SU-DHL-6 (cell line): Measurements from ENCODE around the gene FAM200B.
"Not testable (repeated sequence)": the region's sequence is repeated elsewhere in the genome, so short reads cannot be mapped to it uniquely, and the experiment has no call there.

Experiments
- H2AFZ ChIP-seq: fragments of 200-600 bp; sonication (generic); 2 replicates; pipeline ENCODE4 v1.6.1; 2014; ENCODE audit warnings: low read depth, mild to moderate bottlenecking, moderate library complexity, mixed read lengths, antibody characterized with exemption, low read length; ENCODE audit not compliant: severe bottlenecking
- H3F3A ChIP-seq: fragments of 200-600 bp; shearing (Covaris generic); 2 replicates; pipeline ENCODE4 v1.6.0; 2016; ENCODE audit warnings: antibody characterized with exemption, mild to moderate bottlenecking; ENCODE audit not compliant: insufficient read depth
- H3K27ac ChIP-seq: fragments of 200-600 bp; sonication (generic); 2 replicates; pipeline ENCODE4 v1.5.1; 2016; ENCODE audit warnings: low read depth, mild to moderate bottlenecking, low read length, moderate library complexity, mixed read lengths
- H3K27me3 ChIP-seq: fragments of 200-600 bp; sonication (generic), shearing (Covaris generic); 2 replicates; pipeline ENCODE4 v1.6.0; 2014; ENCODE audit warnings: mild to moderate bottlenecking, low read length
- H3K36me3 ChIP-seq: fragments of 200-600 bp; sonication (generic); 2 replicates; pipeline ENCODE4 v1.6.1; 2014; ENCODE audit warnings: mild to moderate bottlenecking, low read length, mixed read lengths
- H3K4me2 ChIP-seq: fragments of 300-600, 200-600 bp; shearing (Covaris generic), sonication (generic); 2 replicates; pipeline ENCODE4 v1.6.0; 2014; ENCODE audit warnings: low read length, low read depth, mild to moderate bottlenecking; ENCODE audit not compliant: poor library complexity, severe bottlenecking
- H3K4me3 ChIP-seq: fragments of 200-600 bp; sonication (generic); 2 replicates; pipeline ENCODE4 v1.5.1; 2014; ENCODE audit warnings: antibody characterized with exemption, low read length, mild to moderate bottlenecking, mixed read lengths; ENCODE audit not compliant: insufficient read depth, poor library complexity, severe bottlenecking
- H3K79me2 ChIP-seq: fragments of 200-600 bp; sonication (generic); 2 replicates; pipeline ENCODE4 v1.6.1; 2014; ENCODE audit warnings: mild to moderate bottlenecking, low read length, moderate library complexity; ENCODE audit not compliant: insufficient read depth
- H3K9ac ChIP-seq: fragments of 200-600 bp; sonication (generic); 2 replicates; pipeline ENCODE4 v1.7.0; 2014; ENCODE audit warnings: mild to moderate bottlenecking, low read length
- H3K9me2 ChIP-seq: fragments of 200-600 bp; sonication (generic); replicated peaks from 2 replicates; pipeline ENCODE4 v1.6.1; 2014; ENCODE audit warnings: low read length; ENCODE audit not compliant: insufficient read depth
- H3K9me3 ChIP-seq: fragments of 200-600 bp; sonication (generic); 2 replicates; pipeline ENCODE4 v1.6.1; 2014; ENCODE audit warnings: low read length, mixed read lengths; ENCODE audit not compliant: insufficient read depth
- H4K20me1 ChIP-seq: fragments of 200-600 bp; sonication (generic); 2 replicates; pipeline ENCODE4 v1.6.1; 2014; ENCODE audit warnings: low read depth, mild to moderate bottlenecking, antibody characterized with exemption, low read length, moderate library complexity, mixed read lengths
- CTCF ChIP-seq: fragments of 200-600 bp; sonication (generic); IDR thresholded peaks from one replicate; pipeline ENCODE4 v1.5.1; 2017; ENCODE audit warnings: antibody characterized with exemption, mild to moderate bottlenecking, low read length, moderate library complexity; ENCODE audit not compliant: insufficient read depth, poor library complexity, severe bottlenecking
- EZH2phosphoT487 ChIP-seq: fragments of 200-600 bp; sonication (generic), shearing (Covaris generic); conservative IDR thresholded peaks from 2 replicates; pipeline ENCODE4 v1.6.1; 2018; ENCODE audit warnings: mild to moderate bottlenecking, antibody characterized with exemption, low read length, moderate library complexity, mixed read lengths

FAM200B gene

DNA sequence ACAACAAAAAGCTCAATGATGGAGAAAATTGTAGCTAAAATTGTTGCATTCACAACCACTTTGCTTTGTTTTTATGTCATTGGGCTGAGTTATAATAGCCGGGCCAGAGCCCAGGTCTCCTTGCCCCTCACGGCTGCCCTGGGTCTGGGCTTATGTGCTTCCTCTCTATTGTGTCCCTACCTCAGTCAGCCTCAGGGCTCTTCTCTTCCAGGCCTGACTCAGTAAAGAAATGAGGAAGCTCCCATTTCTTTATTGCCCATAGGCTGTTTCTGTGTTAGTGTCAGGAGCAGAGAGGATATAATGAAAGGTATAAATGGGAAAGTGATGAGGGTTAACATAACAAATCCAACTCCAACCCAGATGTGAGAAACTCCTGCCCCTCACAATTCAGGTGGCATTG is 39.2 kb downstream of the FAM200B start:
- Histone ChIP-seq H4K20me1 (no peaks in the 10 kb centered on the region), H3K9me3 (no peaks in the 10 kb centered on the region), H2AFZ (no peak overlapping the region), H3F3A (no peaks in the 10 kb centered on the region), H3K9ac (no peak overlapping the region), H3K9me2 (no peaks in the 10 kb centered on the region), H3K4me2 (no peak overlapping the region), H3K4me3 (no peak overlapping the region), H3K27me3 (no peaks in the 10 kb centered on the region), H3K36me3 (no peaks in the 10 kb centered on the region), H3K27ac (no peak overlapping the region), H3K79me2 (no peaks in the 10 kb centered on the region)
- no peak for TF ChIP-seq CTCF
- no peak for TF ChIP-seq EZH2phosphoT487

- H3K9ac ChIP-seq = no peak overlapping the region
- no peak overlapping the region for H3K4me3 ChIP-seq
- H3K79me2 ChIP-seq = no peaks in the 10 kb centered on the region
- no peaks in the 10 kb centered on the region for H3K9me3 ChIP-seq
- no peak overlapping the region for H2AFZ ChIP-seq
- no peaks in the 10 kb centered on the region for H3K27me3 ChIP-seq
- H4K20me1 ChIP-seq = no peaks in the 10 kb centered on the region
- no peak overlapping the region for H3K27ac ChIP-seq
- no peaks in the 10 kb centered on the region for H3K9me2 ChIP-seq
- peaks cover 5% of the 10 kb centered on the region; the same call in 1 of the 2 replicates for H3F3A ChIP-seq
- no peak overlapping the region for H3K4me2 ChIP-seq
- H3K36me3 ChIP-seq = no peaks in the 10 kb centered on the region
- TF ChIP-seq EZH2phosphoT487 (no peak), CTCF (no peak)
Observed at GRCh38 chr4:15725608-15726007, 44.0 kb downstream of the FAM200B start.

GRCh38 chr4:15729910-15730533 is 48.4 kb downstream of the FAM200B start:
- no peaks in the 10 kb centered on the region for H3K36me3 ChIP-seq
- 0 out of 2 replicates have a peak overlapping the region, but pooled peaks have one; percentile 11 for H3K27ac ChIP-seq
- H3K9me2 ChIP-seq = no peaks in the 10 kb centered on the region
- H2AFZ ChIP-seq = no peak overlapping the region
- H3F3A ChIP-seq = peaks cover 5% of the 10 kb centered on the region; the same call in 1 of the 2 replicates
- H3K27me3 ChIP-seq = no peaks in the 10 kb centered on the region
- H3K9ac ChIP-seq = no peak overlapping the region
- H3K4me3 ChIP-seq = no peak overlapping the region
- no peaks in the 10 kb centered on the region for H3K9me3 ChIP-seq
- H4K20me1 ChIP-seq = no peaks in the 10 kb centered on the region
- H3K79me2 ChIP-seq = no peaks in the 10 kb centered on the region
- peak overlapping the region; percentile 49 for H3K4me2 ChIP-seq
- TF ChIP-seq EZH2phosphoT487 (no peak), CTCF (peak; percentile 89)

DNA sequence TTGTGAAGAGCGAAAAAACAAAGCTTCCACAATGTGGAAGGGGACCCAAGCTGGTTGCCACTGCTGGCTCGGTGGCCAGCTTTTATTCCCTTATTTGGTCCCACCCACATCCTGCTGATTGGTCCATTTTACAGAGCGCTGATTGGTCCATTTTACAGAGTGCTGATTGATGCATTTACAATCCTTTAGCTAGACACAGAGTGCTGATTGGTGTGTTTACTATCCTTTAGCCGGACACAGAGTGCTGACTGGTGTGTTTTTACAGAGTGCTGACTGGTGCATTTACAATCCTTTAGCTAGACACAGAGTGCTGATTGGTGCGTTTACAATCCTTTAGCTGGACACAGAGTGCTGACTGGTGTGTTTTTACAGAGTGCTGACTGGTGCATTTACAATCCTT is 51.4 kb downstream of the FAM200B start:
- not testable (repeated sequence) for H3K27ac ChIP-seq, H3K36me3 ChIP-seq, H3K79me2 ChIP-seq, H3K9me3 ChIP-seq, H4K20me1 ChIP-seq, H3F3A ChIP-seq, H3K27me3 ChIP-seq, H3K9ac ChIP-seq, H3K4me2 ChIP-seq, H3K4me3 ChIP-seq, H2AFZ ChIP-seq, H3K9me2 ChIP-seq
